Measurements from ENCODE around the gene VASH2.

The VASH2 gene

DNA sequence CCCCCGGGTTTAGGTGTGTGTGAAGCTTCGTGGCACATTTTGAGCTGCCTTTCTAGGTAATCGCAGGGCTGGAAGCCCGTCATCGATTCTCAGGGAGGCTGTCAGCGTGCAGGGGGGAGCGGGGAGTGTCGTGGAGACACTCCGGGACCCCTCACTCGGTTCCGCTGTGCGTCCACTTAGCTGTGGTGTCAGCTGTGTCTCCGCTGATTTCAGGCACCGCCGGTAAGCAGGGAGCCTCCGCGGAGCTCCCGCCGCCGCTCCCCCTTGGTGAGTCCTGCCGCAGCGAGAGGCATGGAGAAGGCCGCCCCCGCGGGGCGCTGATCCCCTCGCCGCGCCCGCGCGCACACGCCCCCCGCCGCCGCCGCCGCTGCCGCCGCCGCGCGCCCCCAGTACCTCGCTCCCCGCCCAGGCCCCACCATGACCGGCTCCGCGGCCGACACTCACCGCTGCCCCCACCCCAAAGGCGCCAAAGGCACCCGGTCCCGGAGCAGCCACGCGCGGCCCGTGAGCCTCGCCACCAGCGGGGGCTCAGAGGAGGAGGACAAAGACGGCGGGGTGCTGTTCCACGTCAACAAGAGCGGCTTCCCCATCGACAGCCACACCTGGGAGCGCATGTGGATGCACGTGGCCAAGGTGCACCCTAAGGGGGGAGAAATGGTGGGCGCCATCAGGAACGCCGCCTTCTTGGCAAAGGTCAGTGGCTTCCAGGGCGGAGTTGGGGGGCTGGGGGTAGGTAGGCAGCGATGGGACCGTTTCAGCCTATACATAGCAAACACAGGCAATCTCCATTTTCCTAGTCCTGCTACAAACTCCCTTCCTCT lies 995 bp downstream of the VASH2 start:
- TF ChIP-seq, protein P1, sequence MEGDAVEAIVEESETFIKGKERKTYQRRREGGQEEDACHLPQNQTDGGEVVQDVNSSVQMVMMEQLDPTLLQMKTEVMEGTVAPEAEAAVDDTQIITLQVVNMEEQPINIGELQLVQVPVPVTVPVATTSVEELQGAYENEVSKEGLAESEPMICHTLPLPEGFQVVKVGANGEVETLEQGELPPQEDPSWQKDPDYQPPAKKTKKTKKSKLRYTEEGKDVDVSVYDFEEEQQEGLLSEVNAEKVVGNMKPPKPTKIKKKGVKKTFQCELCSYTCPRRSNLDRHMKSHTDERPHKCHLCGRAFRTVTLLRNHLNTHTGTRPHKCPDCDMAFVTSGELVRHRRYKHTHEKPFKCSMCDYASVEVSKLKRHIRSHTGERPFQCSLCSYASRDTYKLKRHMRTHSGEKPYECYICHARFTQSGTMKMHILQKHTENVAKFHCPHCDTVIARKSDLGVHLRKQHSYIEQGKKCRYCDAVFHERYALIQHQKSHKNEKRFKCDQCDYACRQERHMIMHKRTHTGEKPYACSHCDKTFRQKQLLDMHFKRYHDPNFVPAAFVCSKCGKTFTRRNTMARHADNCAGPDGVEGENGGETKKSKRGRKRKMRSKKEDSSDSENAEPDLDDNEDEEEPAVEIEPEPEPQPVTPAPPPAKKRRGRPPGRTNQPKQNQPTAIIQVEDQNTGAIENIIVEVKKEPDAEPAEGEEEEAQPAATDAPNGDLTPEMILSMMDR (IDR thresholded peaks at IDR 0.05; ENCODE audit: control insufficient read depth, insufficient read depth, low read depth, low read length, missing control alignments): no peak
- no peak for DNase-seq (ENCODE audit: low read depth)
- peak overlapping the region; percentile 56 for H3K4me3 ChIP-seq (ENCODE audit: control insufficient read depth, low read depth, low read length)

DNA sequence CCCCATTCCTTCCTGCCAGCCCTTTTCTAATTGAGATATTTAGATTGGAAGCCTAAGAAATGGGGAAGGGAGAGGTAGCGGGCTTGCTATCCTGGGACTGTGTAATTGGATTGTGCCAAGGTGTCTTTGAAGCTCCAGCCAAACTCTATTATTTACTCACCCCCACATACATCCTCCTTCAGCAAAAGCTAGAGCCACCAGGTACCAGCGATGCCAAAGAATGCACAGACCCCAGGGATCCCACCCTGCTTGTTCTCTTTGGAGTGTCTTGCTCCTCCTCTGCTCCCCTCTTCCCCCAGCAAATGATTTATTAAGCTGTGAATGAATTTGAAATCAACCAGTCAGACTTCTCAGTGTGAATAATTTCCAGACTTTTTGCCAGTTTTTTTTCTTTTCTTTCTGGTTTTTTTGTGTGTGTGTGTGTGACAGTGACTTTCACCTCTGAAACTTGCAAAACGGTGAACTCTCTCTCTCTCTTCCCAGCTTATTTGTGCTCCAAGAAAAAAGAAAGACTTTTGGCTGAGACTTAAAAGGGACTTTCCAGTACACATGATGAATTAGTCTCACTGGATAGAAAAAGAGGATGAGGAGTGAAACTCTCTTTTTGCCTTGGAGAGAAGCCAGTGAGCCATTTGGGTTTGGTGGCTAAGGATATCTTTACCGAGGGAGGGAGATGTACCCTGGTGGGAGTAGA lies 1.8 kb downstream of the VASH2 start:
- no peak overlapping the region for H3K4me3 ChIP-seq (ENCODE audit: control insufficient read depth, low read depth, low read length)
- TF ChIP-seq, protein P1 (IDR thresholded peaks at IDR 0.05; ENCODE audit: control insufficient read depth, insufficient read depth, low read depth, low read length, missing control alignments): no peak
- DNase-seq (ENCODE audit: low read depth): no peak

DNA sequence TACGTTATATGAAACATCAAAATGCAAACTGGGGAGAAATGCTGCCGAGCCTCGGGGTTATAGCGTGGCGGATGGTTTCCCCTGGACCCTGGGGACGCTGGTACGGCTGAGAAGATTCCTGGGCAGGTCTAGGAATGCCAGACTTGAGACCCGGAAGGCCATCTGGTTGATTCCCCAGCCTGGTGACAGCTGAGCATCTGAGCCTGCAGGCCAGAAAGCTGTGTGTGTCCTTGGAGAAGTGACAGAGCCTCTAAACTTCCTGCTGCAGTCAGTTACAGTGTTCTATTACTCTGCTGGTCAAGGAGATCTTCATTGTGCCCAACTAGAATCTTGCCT lies 2.3 kb downstream of the VASH2 start:
- H3K4me3 ChIP-seq (ENCODE audit: control insufficient read depth, low read depth, low read length): no peak overlapping the region
- DNase-seq (ENCODE audit: low read depth): no peak
- TF ChIP-seq, protein P1 (IDR thresholded peaks at IDR 0.05; ENCODE audit: control insufficient read depth, insufficient read depth, low read depth, low read length, missing control alignments): no peak

DNA sequence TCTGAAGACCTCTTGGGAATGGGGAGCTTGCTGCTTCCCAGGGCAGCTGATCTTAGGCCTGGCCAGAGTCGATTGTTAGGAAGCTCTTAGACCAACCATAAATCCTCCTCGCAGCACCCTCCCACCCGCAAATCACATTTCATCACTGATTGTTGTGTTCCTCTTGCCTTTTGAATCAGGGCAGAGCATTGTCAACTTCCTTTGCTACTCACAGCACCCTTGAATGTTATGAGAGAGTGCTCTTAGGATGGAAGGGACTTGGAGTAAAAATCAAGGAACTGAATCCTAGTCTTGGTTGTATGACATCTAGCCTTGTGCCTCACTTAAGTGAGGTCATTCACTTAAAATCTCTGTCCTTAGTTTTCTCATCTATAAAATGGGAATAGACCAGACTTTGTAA lies 3.0 kb downstream of the VASH2 start:
- TF ChIP-seq, protein P1 (IDR thresholded peaks at IDR 0.05; ENCODE audit: control insufficient read depth, insufficient read depth, low read depth, low read length, missing control alignments): no peak
- no peak for DNase-seq (ENCODE audit: low read depth)
- H3K4me3 ChIP-seq (ENCODE audit: control insufficient read depth, low read depth, low read length): no peak overlapping the region

DNA sequence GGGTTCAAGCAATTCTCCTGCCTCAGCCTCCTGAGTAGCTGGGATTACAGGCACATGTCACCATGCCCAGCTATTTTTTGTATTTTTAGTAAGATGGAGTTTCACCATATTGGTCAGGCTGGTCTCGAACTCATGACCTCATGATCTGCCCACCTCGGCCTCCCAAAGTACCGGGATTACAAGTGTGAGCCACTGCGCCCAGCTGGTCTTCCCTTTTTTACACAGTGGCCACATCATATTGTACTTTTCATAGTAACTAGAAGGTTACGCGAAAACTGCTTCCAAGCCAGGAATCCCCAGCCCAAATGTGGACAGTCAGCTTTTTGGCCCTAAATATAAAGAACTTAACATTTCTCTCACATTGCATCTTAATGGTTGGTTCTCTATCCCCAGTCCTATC lies 4.2 kb downstream of the VASH2 start:
- TF ChIP-seq, protein P1 (IDR thresholded peaks at IDR 0.05; ENCODE audit: control insufficient read depth, insufficient read depth, low read depth, low read length, missing control alignments): no peak
- DNase-seq (ENCODE audit: low read depth): no peak
- no peak overlapping the region for H3K4me3 ChIP-seq (ENCODE audit: control insufficient read depth, low read depth, low read length)

DNA sequence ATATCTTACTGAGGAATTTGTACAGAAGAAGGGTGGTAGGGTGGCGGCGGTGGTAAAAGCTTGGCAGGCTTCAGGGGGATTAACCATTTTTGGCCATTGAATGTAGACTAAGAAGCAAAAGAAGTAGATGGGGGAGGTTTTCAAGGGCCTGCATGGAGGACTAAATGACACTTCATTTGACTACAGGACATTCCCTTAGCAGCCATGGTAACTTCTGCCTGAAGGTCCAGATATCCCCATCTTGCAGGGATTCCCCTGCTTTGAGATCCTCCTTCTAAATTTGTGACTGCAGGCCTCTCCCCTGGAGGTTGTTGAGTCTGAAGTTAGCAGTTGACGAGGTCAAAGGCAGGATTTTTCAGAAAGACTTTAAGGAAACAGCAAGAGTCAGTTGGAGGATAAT lies 4.8 kb downstream of the VASH2 start:
- DNase-seq (ENCODE audit: low read depth): no peak
- H3K4me3 ChIP-seq (ENCODE audit: control insufficient read depth, low read depth, low read length): no peak overlapping the region
- TF ChIP-seq, protein P1 (IDR thresholded peaks at IDR 0.05; ENCODE audit: control insufficient read depth, insufficient read depth, low read depth, low read length, missing control alignments): no peak
